ENCODE measurements around the gene LRRC71.

Gene LRRC71

DNA sequence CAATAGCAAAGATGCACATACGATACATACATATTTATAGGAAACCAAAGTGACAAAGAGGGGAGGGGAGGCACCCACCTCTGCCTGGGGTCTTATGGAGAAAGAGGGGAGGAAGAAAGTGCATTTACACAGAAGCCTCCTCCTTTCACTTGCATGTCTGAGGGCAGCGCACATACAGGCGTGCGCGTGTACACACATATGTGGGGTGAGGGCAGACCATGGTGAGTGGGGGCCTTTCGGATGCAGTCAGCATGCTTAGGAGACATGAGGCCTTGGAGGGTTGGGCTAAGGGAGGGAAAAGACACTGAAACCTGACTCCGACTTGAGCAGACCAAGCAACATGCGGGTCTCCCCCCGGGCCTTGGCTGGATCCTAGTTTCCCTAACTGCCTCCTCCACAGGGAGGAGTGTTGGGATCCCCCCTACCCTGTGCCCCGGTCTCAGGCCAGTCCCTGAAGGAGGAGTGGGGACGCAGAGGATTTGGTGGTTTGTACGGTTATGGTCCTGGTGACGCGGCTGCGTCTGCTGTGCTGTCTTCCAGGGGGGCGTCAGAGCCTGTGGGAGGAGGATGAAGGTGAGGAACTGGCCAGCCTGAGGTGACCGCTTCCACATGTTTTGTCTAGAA is 15.2 kb downstream of the LRRC71 start:
- H4K5ac ChIP-seq (ENCODE audit: low read length): no peak overlapping the region
- H3K4me1 ChIP-seq (ENCODE audit: control insufficient read depth, low read depth, low read length): no peaks in the 10 kb centered on the region
- H3K18ac ChIP-seq (ENCODE audit: low read length): no peak overlapping the region
- H3K79me2 ChIP-seq (ENCODE audit: control insufficient read depth, insufficient read depth, low read length): no peaks in the 10 kb centered on the region
- H3K56ac ChIP-seq (ENCODE audit: low read length): no peak overlapping the region
- H3K79me1 ChIP-seq (ENCODE audit: low read length): no peaks in the 10 kb centered on the region
- no peak overlapping the region for H4K8ac ChIP-seq (ENCODE audit: low read depth, low read length)
- H3K9ac ChIP-seq (ENCODE audit: low read length): no peak overlapping the region
- H3K23ac ChIP-seq (ENCODE audit: low read length): no peak overlapping the region
- H3K4ac ChIP-seq (ENCODE audit: low read depth, low read length): no peak overlapping the region
- H3K36me3 ChIP-seq (ENCODE audit: control insufficient read depth, insufficient read depth, low read length): peaks cover 4% of the 10 kb centered on the region
- H2AK5ac ChIP-seq (ENCODE audit: low read length): no peak overlapping the region
- no peak overlapping the region for H2BK15ac ChIP-seq (replicated peaks; ENCODE audit: low read depth)
- no peaks in the 10 kb centered on the region for H3K27me3 ChIP-seq (ENCODE audit: insufficient read depth, low read length, poor library complexity)
- no peak overlapping the region for H2BK120ac ChIP-seq (ENCODE audit: low read depth, low read length)
- no peak for DNase-seq
- no CpG with 5 or more reads among the region's 17 CpGs for WGBS (ENCODE audit: extremely low coverage, insufficient coverage, low lambda C conversion rate)
- no peak overlapping the region for H2BK5ac ChIP-seq (ENCODE audit: low read length)
- no peak overlapping the region for H3K27ac ChIP-seq (ENCODE audit: low read depth, low read length)
- no peak overlapping the region for H3K4me3 ChIP-seq (ENCODE audit: low read length)
- no peak overlapping the region for H3K4me2 ChIP-seq (ENCODE audit: low read length)

DNA sequence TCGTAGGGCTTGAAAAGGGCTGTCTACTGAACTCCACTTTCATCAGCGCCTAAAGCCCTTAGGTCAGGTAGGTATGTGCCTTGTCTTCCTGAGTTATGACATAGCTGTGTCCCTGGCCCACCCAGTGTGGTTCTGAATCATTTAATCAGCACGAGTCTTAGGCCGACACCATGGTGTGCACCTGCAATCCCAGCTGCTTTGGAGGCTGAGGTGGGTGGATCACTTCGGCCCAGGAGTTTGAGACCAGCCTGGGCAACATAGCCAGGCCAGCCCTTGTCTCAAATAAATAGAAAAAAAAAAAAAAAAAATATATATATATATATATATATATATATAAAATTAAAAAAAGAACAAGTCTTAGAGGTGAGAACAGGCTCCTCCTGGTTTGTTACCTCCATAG is 15.8 kb downstream of the LRRC71 start:
- Histone ChIP-seq H4K8ac (ENCODE audit: low read depth, low read length) (no peak overlapping the region), H3K4me3 (ENCODE audit: low read length) (no peak overlapping the region), H3K27ac (ENCODE audit: low read depth, low read length) (no peak overlapping the region), H3K23ac (ENCODE audit: low read length) (no peak overlapping the region), H3K18ac (ENCODE audit: low read length) (no peak overlapping the region), H3K56ac (ENCODE audit: low read length) (no peak overlapping the region), H2AK5ac (ENCODE audit: low read length) (no peak overlapping the region), H2BK5ac (ENCODE audit: low read length) (no peak overlapping the region), H2BK120ac (ENCODE audit: low read depth, low read length) (no peak overlapping the region), H3K27me3 (ENCODE audit: insufficient read depth, low read length, poor library complexity) (no peaks in the 10 kb centered on the region), H3K79me1 (ENCODE audit: low read length) (no peaks in the 10 kb centered on the region), H3K4me2 (ENCODE audit: low read length) (no peak overlapping the region), H3K36me3 (ENCODE audit: control insufficient read depth, insufficient read depth, low read length) (peaks cover 5% of the 10 kb centered on the region), H2BK15ac (replicated peaks; ENCODE audit: low read depth) (no peak overlapping the region), H3K9ac (ENCODE audit: low read length) (no peak overlapping the region), H3K4me1 (ENCODE audit: control insufficient read depth, low read depth, low read length) (no peaks in the 10 kb centered on the region), H3K4ac (ENCODE audit: low read depth, low read length) (no peak overlapping the region), H3K79me2 (ENCODE audit: control insufficient read depth, insufficient read depth, low read length) (no peaks in the 10 kb centered on the region), H4K5ac (ENCODE audit: low read length) (no peak overlapping the region)
- DNase-seq: no peak
- WGBS (ENCODE audit: extremely low coverage, insufficient coverage, low lambda C conversion rate): no CpG with 5 or more reads among the region's 5 CpGs

DNA sequence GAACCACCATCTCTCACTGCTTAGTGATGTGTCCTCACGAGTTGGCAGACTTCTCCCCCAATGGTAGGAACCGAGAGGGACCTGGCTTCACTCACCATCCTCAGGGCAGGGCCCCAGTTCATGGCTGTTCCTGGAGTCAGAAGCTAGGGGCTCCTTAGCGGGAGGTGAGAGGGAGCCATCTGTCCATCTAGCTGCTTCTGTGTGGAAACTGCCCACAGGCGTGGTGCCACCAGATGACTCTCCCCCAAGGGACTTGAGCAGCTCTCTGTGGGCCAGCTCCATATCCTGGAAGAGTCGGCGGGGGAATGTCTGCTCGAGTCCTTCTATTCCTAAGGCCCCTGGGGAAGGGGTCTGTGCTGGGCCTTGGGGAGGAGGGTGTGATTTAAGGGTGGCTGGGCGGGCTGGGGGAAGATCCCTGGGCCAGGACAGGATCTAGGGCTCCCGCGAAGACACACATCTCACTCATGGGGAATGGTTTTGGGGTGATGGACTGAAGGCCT is 16.3 kb downstream of the LRRC71 start:
- no peak overlapping the region for H3K56ac ChIP-seq (ENCODE audit: low read length)
- H3K27me3 ChIP-seq (ENCODE audit: insufficient read depth, low read length, poor library complexity): no peaks in the 10 kb centered on the region
- H3K4me2 ChIP-seq (ENCODE audit: low read length): no peak overlapping the region
- no peak overlapping the region for H2BK5ac ChIP-seq (ENCODE audit: low read length)
- H2BK15ac ChIP-seq (replicated peaks; ENCODE audit: low read depth): no peak overlapping the region
- H3K18ac ChIP-seq (ENCODE audit: low read length): no peak overlapping the region
- H4K8ac ChIP-seq (ENCODE audit: low read depth, low read length): no peak overlapping the region
- no CpG with 5 or more reads among the region's 10 CpGs for WGBS (ENCODE audit: extremely low coverage, insufficient coverage, low lambda C conversion rate)
- no peak overlapping the region for H3K9ac ChIP-seq (ENCODE audit: low read length)
- H3K4ac ChIP-seq (ENCODE audit: low read depth, low read length): no peak overlapping the region
- H4K5ac ChIP-seq (ENCODE audit: low read length): no peak overlapping the region
- no peaks in the 10 kb centered on the region for H3K79me2 ChIP-seq (ENCODE audit: control insufficient read depth, insufficient read depth, low read length)
- H3K4me1 ChIP-seq (ENCODE audit: control insufficient read depth, low read depth, low read length): no peaks in the 10 kb centered on the region
- no peak overlapping the region for H2AK5ac ChIP-seq (ENCODE audit: low read length)
- no peak overlapping the region for H3K4me3 ChIP-seq (ENCODE audit: low read length)
- no peak overlapping the region for H3K23ac ChIP-seq (ENCODE audit: low read length)
- no peaks in the 10 kb centered on the region for H3K79me1 ChIP-seq (ENCODE audit: low read length)
- no peak overlapping the region for H2BK120ac ChIP-seq (ENCODE audit: low read depth, low read length)
- peaks cover 8% of the 10 kb centered on the region for H3K36me3 ChIP-seq (ENCODE audit: control insufficient read depth, insufficient read depth, low read length)
- no peak overlapping the region for H3K27ac ChIP-seq (ENCODE audit: low read depth, low read length)
- no peak for DNase-seq

DNA sequence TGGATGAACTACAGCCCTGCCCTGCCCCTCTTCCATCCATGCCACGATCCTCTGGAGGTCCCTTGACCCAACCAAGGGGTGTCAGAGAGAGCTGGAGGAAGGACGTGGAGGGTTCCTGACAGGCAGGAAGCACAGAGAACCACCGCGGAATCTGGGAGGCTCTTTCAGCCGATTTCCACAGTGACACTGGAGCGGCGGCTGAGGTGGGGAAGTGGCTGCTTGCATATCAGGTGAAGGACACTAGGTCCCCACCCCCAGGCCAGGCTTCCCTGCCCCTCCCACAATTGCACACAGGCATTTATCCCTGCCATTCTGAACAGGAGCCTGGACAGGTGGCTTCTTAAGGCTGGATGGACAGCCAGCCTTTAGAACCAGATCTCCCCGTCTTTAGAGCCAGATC is 17.5 kb downstream of the LRRC71 start:
- no peak overlapping the region for H3K27ac ChIP-seq (ENCODE audit: low read depth, low read length)
- no peak overlapping the region for H3K9ac ChIP-seq (ENCODE audit: low read length)
- no peaks in the 10 kb centered on the region for H3K27me3 ChIP-seq (ENCODE audit: insufficient read depth, low read length, poor library complexity)
- no peak overlapping the region for H2BK5ac ChIP-seq (ENCODE audit: low read length)
- peaks cover 8% of the 10 kb centered on the region for H3K36me3 ChIP-seq (ENCODE audit: control insufficient read depth, insufficient read depth, low read length)
- no peak for DNase-seq
- WGBS (ENCODE audit: extremely low coverage, insufficient coverage, low lambda C conversion rate): no CpG with 5 or more reads among the region's 8 CpGs
- H3K56ac ChIP-seq (ENCODE audit: low read length): no peak overlapping the region
- H2BK15ac ChIP-seq (replicated peaks; ENCODE audit: low read depth): no peak overlapping the region
- no peaks in the 10 kb centered on the region for H3K4me1 ChIP-seq (ENCODE audit: control insufficient read depth, low read depth, low read length)
- H3K23ac ChIP-seq (ENCODE audit: low read length): no peak overlapping the region
- H4K5ac ChIP-seq (ENCODE audit: low read length): no peak overlapping the region
- no peak overlapping the region for H2AK5ac ChIP-seq (ENCODE audit: low read length)
- H3K79me2 ChIP-seq (ENCODE audit: control insufficient read depth, insufficient read depth, low read length): no peaks in the 10 kb centered on the region
- H3K4me2 ChIP-seq (ENCODE audit: low read length): no peak overlapping the region
- no peak overlapping the region for H2BK120ac ChIP-seq (ENCODE audit: low read depth, low read length)
- H3K79me1 ChIP-seq (ENCODE audit: low read length): no peaks in the 10 kb centered on the region
- H4K8ac ChIP-seq (ENCODE audit: low read depth, low read length): no peak overlapping the region
- H3K18ac ChIP-seq (ENCODE audit: low read length): no peak overlapping the region
- no peak overlapping the region for H3K4ac ChIP-seq (ENCODE audit: low read depth, low read length)
- H3K4me3 ChIP-seq (ENCODE audit: low read length): no peak overlapping the region

DNA sequence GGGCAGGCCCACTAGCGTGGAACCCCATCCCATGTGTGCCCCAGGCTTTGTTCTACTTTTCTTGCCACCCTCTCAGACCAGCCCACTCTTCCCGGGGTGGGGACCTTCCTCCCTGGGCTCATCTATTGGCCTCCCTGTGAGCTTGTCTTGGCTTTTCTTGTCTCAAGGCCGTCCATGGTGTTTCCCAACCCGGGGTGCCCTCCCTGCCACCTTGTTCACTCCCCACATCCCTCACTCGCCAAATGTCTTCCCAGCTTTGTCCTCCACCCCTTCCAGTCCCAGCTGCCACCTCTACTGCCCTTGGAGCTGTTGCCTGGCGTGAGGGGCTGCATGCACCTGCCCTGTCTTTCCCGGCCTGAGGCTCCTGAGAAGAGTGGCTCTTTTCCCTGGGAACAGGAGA is 18.4 kb downstream of the LRRC71 start:
- Histone ChIP-seq H3K18ac (ENCODE audit: low read length) (no peak overlapping the region), H3K9ac (ENCODE audit: low read length) (no peak overlapping the region), H3K23ac (ENCODE audit: low read length) (no peak overlapping the region), H2AK5ac (ENCODE audit: low read length) (no peak overlapping the region), H2BK5ac (ENCODE audit: low read length) (no peak overlapping the region), H3K79me1 (ENCODE audit: low read length) (no peaks in the 10 kb centered on the region), H3K27me3 (ENCODE audit: insufficient read depth, low read length, poor library complexity) (no peaks in the 10 kb centered on the region), H4K8ac (ENCODE audit: low read depth, low read length) (no peak overlapping the region), H2BK120ac (ENCODE audit: low read depth, low read length) (no peak overlapping the region), H3K56ac (ENCODE audit: low read length) (no peak overlapping the region), H3K4ac (ENCODE audit: low read depth, low read length) (no peak overlapping the region), H3K79me2 (ENCODE audit: control insufficient read depth, insufficient read depth, low read length) (no peaks in the 10 kb centered on the region), H3K4me1 (ENCODE audit: control insufficient read depth, low read depth, low read length) (no peaks in the 10 kb centered on the region), H4K5ac (ENCODE audit: low read length) (no peak overlapping the region), H2BK15ac (replicated peaks; ENCODE audit: low read depth) (no peak overlapping the region), H3K36me3 (ENCODE audit: control insufficient read depth, insufficient read depth, low read length) (peaks cover 10% of the 10 kb centered on the region), H3K4me3 (ENCODE audit: low read length) (no peak overlapping the region), H3K4me2 (ENCODE audit: low read length) (no peak overlapping the region), H3K27ac (ENCODE audit: low read depth, low read length) (no peak overlapping the region)
- no peak for DNase-seq
- WGBS (ENCODE audit: extremely low coverage, insufficient coverage, low lambda C conversion rate): no CpG with 5 or more reads among the region's 7 CpGs

DNA sequence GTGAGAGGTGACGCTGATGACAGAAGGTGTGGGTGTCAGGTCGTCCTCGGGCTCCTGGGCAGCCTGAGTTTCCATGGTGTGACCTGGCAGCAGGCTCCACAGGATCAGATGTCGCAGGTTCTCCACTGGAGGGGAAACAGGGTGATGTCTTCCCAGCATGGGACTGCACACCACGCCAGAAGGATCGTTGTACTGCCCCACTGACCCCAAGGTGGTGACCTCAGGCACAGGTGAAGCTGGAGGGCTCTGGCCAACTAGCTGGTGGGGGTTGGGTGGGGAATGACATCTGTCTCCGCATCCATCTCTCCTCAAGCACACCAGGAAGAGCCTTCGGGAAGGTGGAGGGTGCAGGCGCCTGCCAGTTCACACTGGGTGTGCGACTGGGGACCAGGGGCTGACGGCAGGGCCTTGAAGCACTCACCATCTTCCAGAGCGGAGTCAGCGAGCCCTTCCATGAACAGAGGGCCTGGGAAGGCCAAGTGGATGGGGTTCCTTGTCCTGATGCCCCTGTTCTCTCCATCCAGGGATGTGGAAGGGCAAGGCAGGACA is 19.4 kb downstream of the LRRC71 start:
- Histone ChIP-seq H3K23ac (ENCODE audit: low read length) (no peak overlapping the region), H2BK5ac (ENCODE audit: low read length) (no peak overlapping the region), H2BK15ac (replicated peaks; ENCODE audit: low read depth) (no peak overlapping the region), H3K18ac (ENCODE audit: low read length) (no peak overlapping the region), H3K4me2 (ENCODE audit: low read length) (no peak overlapping the region), H3K79me2 (ENCODE audit: control insufficient read depth, insufficient read depth, low read length) (no peaks in the 10 kb centered on the region), H3K27ac (ENCODE audit: low read depth, low read length) (no peak overlapping the region), H3K36me3 (ENCODE audit: control insufficient read depth, insufficient read depth, low read length) (peaks cover 12% of the 10 kb centered on the region), H3K79me1 (ENCODE audit: low read length) (no peaks in the 10 kb centered on the region), H3K56ac (ENCODE audit: low read length) (no peak overlapping the region), H3K9ac (ENCODE audit: low read length) (no peak overlapping the region), H2BK120ac (ENCODE audit: low read depth, low read length) (no peak overlapping the region), H3K4me3 (ENCODE audit: low read length) (no peak overlapping the region), H3K27me3 (ENCODE audit: insufficient read depth, low read length, poor library complexity) (no peaks in the 10 kb centered on the region), H4K8ac (ENCODE audit: low read depth, low read length) (no peak overlapping the region), H4K5ac (ENCODE audit: low read length) (no peak overlapping the region), H2AK5ac (ENCODE audit: low read length) (no peak overlapping the region), H3K4ac (ENCODE audit: low read depth, low read length) (no peak overlapping the region), H3K4me1 (ENCODE audit: control insufficient read depth, low read depth, low read length) (no peaks in the 10 kb centered on the region)
- DNase-seq: no peak
- no CpG with 5 or more reads among the region's 13 CpGs for WGBS (ENCODE audit: extremely low coverage, insufficient coverage, low lambda C conversion rate)

Data from mesendoderm (in vitro differentiated cells).